Gastroesophageal sphincter (tissue), 4 donors: ENCODE results near the gene PLXNB1. TPM values are rescaled to one million over a fixed set of nuclear protein-coding genes. Genes with fewer than 3 reads are reported as not detected.
A peak's percentile ranks its signal among the peaks of the same experiment; 100 is the strongest.

Experiments used
- ATAC-seq: fragments of 150-250 bp; one replicate; pipeline ENCODE4 v1.9.1; 2016; ENCODE audit warnings: mild to moderate bottlenecking, moderate library complexity
- H3K27ac ChIP-seq, 4 donors: fragments of 200-600 bp; sonication (generic) in 3 of 4; 1 replicate in 3 of 4; 2 replicates in 1 of 4; pipeline ENCODE4 v1.5.1; 2016 to 2019
- H3K27me3 ChIP-seq: fragments of 200-600 bp; sonication (generic); one replicate; pipeline ENCODE4 v1.5.1; 2019
- H3K36me3 ChIP-seq, 2 donors: fragments of 200-600 bp; sonication (generic); one replicate each; pipeline ENCODE4 v1.5.1; 2019; ENCODE audit warnings: control low read depth in 1 of 2
- H3K4me1 ChIP-seq, 3 donors: fragments of 200-600 bp; sonication (generic); 1 replicate in 2 of 3; 2 replicates in 1 of 3; pipeline ENCODE4 v1.5.1; 2016 to 2019; ENCODE audit warnings: control low read depth in 2 of 3
- H3K4me3 ChIP-seq, 2 donors: fragments of 200-600 bp; sonication (generic); one replicate each; pipeline ENCODE4 v1.5.1; 2019; ENCODE audit warnings: mild to moderate bottlenecking in 1 of 2, moderate library complexity in 1 of 2
- H3K9me3 ChIP-seq, 3 donors: fragments of 200-600 bp; sonication (generic); one replicate each; pipeline ENCODE4 v1.5.1; 2017 to 2019; ENCODE audit warnings: control low read depth in 2 of 3
- CTCF ChIP-seq, 4 experiments: fragments of 200-600 bp in 2 of 4; fragments of 450-650 bp in 2 of 4; sonication (generic) in 1 of 4; IDR thresholded peaks; one replicate each; pipeline ENCODE4 v1.5.1; 2017 to 2019; ENCODE audit warnings: antibody characterized with exemption in 4 of 4, mild to moderate bottlenecking in 2 of 4, moderate library complexity in 2 of 4
- EP300 ChIP-seq: sonication (generic); formaldehyde crosslinking; IDR thresholded peaks from one replicate; pipeline ENCODE4 v1.6.1; 2017; ENCODE audit warnings: antibody characterized with exemption, mild to moderate bottlenecking
- POLR2A ChIP-seq, 2 donors: fragments of 450-650 bp; IDR thresholded peaks; one replicate each; pipeline ENCODE4 v1.6.1; 2017; ENCODE audit warnings: antibody characterized with exemption in 2 of 2, mild to moderate bottlenecking in 2 of 2, moderate library complexity in 1 of 2
- POLR2AphosphoS5 ChIP-seq: sonication (generic); formaldehyde crosslinking; IDR thresholded peaks from one replicate; pipeline ENCODE4 v1.6.1; 2017; ENCODE audit warnings: antibody characterized with exemption
- WGBS, 2 donors: methylation state at CpG; one replicate each; pipeline ENCODE4 v1.1.5; 2018; ENCODE audit warnings: low coverage in 1 of 2; 5-methylcytosine and 5-hydroxymethylcytosine counted together
- total RNA-seq, 4 donors: library from RNA; depleted of rRNA; stranded (reverse); fragments of >200 nt; gene quantifications; one replicate each; pipeline ENCODE4 v1.1.0, GENCODE V29; 2016

The PLXNB1 gene
- total RNA-seq, 4 donors from 2014 or later: 125 to 186 (median 147) TPM

DNA sequence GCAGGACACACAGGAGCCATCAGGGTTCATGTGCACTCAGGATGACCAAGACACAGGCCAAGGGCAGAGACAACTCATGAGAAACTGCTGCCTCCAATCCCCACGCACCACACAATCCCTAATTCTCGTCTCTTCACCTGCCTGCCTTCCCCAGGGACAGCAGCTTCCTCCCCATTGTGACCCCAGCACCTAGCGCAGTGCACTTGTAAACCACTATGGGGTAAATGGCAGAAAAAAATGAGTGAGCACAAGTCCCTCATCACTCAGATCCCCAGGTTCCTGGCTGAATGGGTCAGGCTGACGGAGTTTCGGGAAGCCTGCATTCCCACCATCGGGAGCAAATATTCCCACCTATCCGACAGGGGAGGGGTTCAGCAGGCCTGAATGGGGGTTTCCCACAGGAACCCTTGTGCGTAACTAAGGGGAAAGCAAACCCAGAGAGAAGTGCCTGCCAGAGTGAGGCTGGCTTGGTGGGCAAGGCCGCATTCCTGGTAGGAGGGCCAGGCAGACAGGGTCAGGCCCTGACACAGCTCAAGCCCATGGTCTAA is 18.8 kb downstream of the PLXNB1 start:
- Histone ChIP-seq H3K27me3 (no peaks in the 10 kb centered on the region), H3K27ac (peak overlapping the region in 3 of 4 donors; percentile 0 to 92 (median 31)), H3K4me1 (peaks cover 0 to 34% (median 0%) of the 10 kb centered on the region in 3 donors), H3K9me3 (no peaks in the 10 kb centered on the region), H3K36me3 (peaks cover 0 to 100% of the 10 kb centered on the region in 2 donors), H3K4me3 (no peak overlapping the region)
- no peak for ATAC-seq
- TF ChIP-seq EP300 (no peak), POLR2AphosphoS5 (no peak), CTCF (IDR thresholded peaks at IDR 0.05) (no peak), POLR2A (IDR thresholded peaks at IDR 0.05) (no peak)
- 80 to 88% methylated on average over 4 of the region's 9 CpGs for WGBS, 2 donors

- no peaks in the 10 kb centered on the region for H3K9me3 ChIP-seq
- no peaks in the 10 kb centered on the region for H3K27me3 ChIP-seq
- TF ChIP-seq CTCF (IDR thresholded peaks at IDR 0.05) (no peak), POLR2A (IDR thresholded peaks at IDR 0.05) (no peak), POLR2AphosphoS5 (no peak)
- peaks cover 0 to 100% of the 10 kb centered on the region in 2 donors for H3K36me3 ChIP-seq
- WGBS, 2 donors: 90 to 100% methylated on average over 2 to 3 of the region's 16 CpGs
- no peak overlapping the region for H3K4me3 ChIP-seq
- peaks cover 0 to 33% (median 0%) of the 10 kb centered on the region in 3 donors for H3K4me1 ChIP-seq
- ATAC-seq: no peak
- peak overlapping the region in 3 of 4 donors; percentile 2 to 92 (median 31) for H3K27ac ChIP-seq
These were observed 19.5 kb downstream of the PLXNB1 start for GRCh38 chr3:48410205-48411040.

DNA sequence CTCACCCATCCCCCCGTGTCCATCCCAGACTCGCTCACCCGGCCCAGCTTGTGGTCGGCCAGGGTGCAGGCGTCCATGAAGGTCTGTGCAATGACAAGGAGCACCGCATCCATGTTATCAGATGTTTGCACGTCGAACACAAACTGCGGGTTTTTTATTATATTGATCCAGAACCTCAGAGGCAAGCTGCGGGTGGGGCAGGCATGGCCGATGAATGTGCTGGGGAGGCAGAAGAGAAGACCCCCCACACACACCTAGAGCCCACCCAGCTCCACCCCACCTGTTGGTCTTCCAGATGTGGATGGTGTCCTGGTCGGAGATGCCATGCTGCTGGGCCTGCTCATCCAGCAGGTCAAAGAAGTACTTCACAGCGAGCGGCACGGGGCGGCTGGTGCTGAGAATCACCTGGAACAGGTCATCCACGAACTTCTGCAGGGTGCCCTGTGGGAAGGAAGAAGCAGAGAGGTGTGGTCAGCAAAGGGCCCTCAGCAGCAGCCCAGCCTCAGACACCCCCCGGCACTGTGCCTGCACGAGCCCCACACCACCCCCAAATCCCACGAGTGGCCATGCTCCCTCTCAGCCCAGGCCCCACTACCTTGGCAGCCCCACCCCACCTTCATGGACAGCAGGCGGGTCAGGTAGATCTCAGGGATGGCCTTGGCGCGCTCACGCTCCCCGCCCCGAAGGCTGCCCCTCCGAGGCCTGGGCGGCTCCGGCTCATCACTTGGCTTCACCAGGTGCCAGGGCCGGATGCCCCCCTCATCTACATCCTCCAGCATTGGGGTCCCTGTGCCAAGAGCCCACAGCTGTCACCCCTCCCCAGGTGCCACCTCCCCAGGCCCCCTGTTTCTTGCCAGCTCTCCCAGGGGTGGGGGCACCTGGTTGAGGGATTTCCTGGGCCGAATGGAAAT is 20.3 kb downstream of the PLXNB1 start:
- ATAC-seq: no peak
- peaks cover 0 to 32% (median 0%) of the 10 kb centered on the region in 3 donors for H3K4me1 ChIP-seq
- peaks cover 0 to 100% of the 10 kb centered on the region in 2 donors for H3K36me3 ChIP-seq
- no peak overlapping the region for H3K4me3 ChIP-seq
- no peaks in the 10 kb centered on the region for H3K9me3 ChIP-seq
- TF ChIP-seq EP300 (no peak), CTCF (IDR thresholded peaks at IDR 0.05) (no peak), POLR2AphosphoS5 (no peak), POLR2A (IDR thresholded peaks at IDR 0.05) (no peak)
- 75 to 94% methylated on average over 2 to 5 of the region's 31 CpGs for WGBS, 2 donors
- peak overlapping the region in 3 of 4 donors; percentile 2 to 93 (median 92) for H3K27ac ChIP-seq
- H3K27me3 ChIP-seq: no peaks in the 10 kb centered on the region

- H3K27ac ChIP-seq: peak overlapping the region in 3 of 4 donors; percentile 45 to 93 (median 92)
- WGBS, 2 donors: no CpG with 5 or more reads among the region's 4 CpGs
- H3K27me3 ChIP-seq: no peaks in the 10 kb centered on the region
- ATAC-seq: no peak
- no peak for TF ChIP-seq EP300
- TF ChIP-seq CTCF (IDR thresholded peaks at IDR 0.05): no peak
- no peak for TF ChIP-seq POLR2A (IDR thresholded peaks at IDR 0.05)
- H3K4me1 ChIP-seq: peaks cover 0 to 26% (median 0%) of the 10 kb centered on the region in 3 donors
- H3K36me3 ChIP-seq: peaks cover 0 to 100% of the 10 kb centered on the region in 2 donors
- H3K9me3 ChIP-seq: no peaks in the 10 kb centered on the region
- H3K4me3 ChIP-seq: no peak overlapping the region
These were observed 21.0 kb downstream of the PLXNB1 start for GRCh38 chr3:48408823-48409281.
